IPS DF 6.9 (cell line): Measurements from ENCODE around the gene HMGB2.

Experiments used
- DNase-seq: peaks from one replicate; pipeline ENCODE4 v3.0.0-alpha.2; 2013; ENCODE audit warnings: low read depth, low spot score
- H3K27ac ChIP-seq: one replicate; pipeline ENCODE4 v1.5.1; 2013; ENCODE audit warnings: low read length, control low read depth
- H3K27me3 ChIP-seq: 2 replicates; pipeline ENCODE4 v1.6.1; 2013; ENCODE audit warnings: mild to moderate bottlenecking, low read length; ENCODE audit not compliant: control insufficient read depth, insufficient read depth
- H3K36me3 ChIP-seq: 2 replicates; pipeline ENCODE4 v1.6.1; 2013; ENCODE audit warnings: low read length; ENCODE audit not compliant: control insufficient read depth, insufficient read depth
- H3K4me1 ChIP-seq: 2 replicates; pipeline ENCODE4 v1.6.1; 2013; ENCODE audit warnings: low read length; ENCODE audit not compliant: control insufficient read depth, insufficient read depth
- H3K4me3 ChIP-seq: 2 replicates; pipeline ENCODE4 v1.5.1; 2013; ENCODE audit warnings: mild to moderate bottlenecking, low read length
- H3K9me3 ChIP-seq: 2 replicates; pipeline ENCODE4 v1.6.1; 2013; ENCODE audit warnings: low read length, inconsistent platforms; ENCODE audit not compliant: control insufficient read depth, insufficient read depth
- WGBS: extraction: QIAGEN DNeasy Blood & Tissue Kit; methylation state at CpG from one replicate; pipeline ENCODE4 v1.1.7; 2013; ENCODE audit warnings: mixed read lengths, missing lambda C conversion rate; ENCODE audit not compliant: insufficient read length, insufficient coverage; 5-methylcytosine and 5-hydroxymethylcytosine counted together

Gene HMGB2

DNA sequence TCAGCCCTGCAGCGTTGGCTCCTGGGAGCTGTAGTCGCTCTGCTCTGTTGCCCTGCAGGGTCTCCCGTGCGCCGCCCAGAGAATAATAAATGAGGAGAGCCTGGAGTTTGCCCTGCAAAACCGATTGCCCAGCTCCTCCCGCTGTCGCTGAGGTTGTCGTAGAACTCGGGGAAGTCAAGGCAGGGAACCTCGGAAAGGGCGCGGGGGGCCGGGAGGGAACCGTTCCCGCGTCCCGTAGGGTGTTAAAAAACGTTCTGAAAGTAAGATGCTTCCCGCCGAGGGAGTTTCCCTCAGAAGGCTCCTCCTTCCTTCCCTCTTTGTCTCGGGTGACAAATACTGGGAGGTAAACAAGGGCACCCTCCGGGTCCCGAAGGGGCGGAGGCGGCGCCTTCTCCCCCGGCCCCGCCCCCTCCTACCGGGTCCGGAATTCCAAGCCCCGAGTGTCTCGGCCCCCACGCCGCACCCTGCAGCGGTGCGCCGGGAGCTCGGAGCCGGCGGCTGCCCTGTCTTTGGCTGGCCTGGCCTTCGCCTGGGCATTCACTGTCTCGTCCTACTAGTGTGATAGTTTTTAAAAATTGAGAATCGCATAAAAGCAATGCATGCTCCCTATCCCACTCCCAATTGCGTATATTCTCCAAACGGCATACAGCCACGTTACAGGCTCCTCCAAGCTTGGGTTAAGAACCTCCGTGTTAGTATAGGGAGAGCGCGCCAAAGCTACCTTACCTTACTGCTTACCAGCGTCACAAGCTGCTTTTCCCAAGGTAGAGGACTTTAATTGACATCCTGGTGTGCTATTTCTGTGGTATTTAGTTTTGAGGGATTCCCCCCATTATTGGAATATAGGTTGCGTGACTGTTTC lies 964 bp upstream of the HMGB2 start:
- Histone ChIP-seq H3K9me3 (no peaks in the 10 kb centered on the region), H3K4me1 (no peaks in the 10 kb centered on the region), H3K4me3 (peak overlapping the region; percentile 56; the same call in 1 of the 2 replicates), H3K27ac (no peak overlapping the region), H3K36me3 (peaks cover 4% of the 10 kb centered on the region; the same call in 1 of the 2 replicates), H3K27me3 (no peaks in the 10 kb centered on the region)
- peak; percentile 73 for DNase-seq
- no CpG with 5 or more reads among the region's 52 CpGs for WGBS

DNA sequence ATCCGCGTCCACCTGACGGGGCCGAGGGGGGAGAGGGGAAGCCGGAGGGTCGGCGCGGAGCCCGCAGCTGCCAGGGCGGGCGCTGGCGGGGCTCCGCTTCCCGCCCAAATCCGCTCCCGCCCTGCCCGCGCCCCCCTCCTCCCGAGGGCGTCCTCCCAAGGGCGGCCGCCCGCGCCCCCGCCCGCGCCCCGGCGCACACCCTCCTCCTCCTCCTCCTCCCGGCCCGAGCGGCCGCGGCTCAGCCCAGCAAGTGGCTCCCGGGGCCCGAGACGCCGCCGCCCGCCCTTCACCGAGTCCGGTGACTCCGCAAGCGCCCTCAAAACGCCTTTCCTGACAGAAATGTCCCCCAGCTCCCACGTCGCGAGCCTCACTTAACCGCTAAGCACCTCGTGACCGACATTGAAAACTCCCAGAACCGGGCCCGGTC lies 487 bp downstream of the HMGB2 start:
- peak overlapping the region; percentile 88 for H3K4me3 ChIP-seq
- H3K4me1 ChIP-seq, result no peaks in the 10 kb centered on the region
- peaks cover 4% of the 10 kb centered on the region; the same call in 1 of the 2 replicates for H3K36me3 ChIP-seq
- no peak overlapping the region for H3K27ac ChIP-seq
- no peaks in the 10 kb centered on the region for H3K27me3 ChIP-seq
- DNase-seq, result no peak
- H3K9me3 ChIP-seq, result no peaks in the 10 kb centered on the region
- no CpG with 5 or more reads among the region's 53 CpGs for WGBS

DNA sequence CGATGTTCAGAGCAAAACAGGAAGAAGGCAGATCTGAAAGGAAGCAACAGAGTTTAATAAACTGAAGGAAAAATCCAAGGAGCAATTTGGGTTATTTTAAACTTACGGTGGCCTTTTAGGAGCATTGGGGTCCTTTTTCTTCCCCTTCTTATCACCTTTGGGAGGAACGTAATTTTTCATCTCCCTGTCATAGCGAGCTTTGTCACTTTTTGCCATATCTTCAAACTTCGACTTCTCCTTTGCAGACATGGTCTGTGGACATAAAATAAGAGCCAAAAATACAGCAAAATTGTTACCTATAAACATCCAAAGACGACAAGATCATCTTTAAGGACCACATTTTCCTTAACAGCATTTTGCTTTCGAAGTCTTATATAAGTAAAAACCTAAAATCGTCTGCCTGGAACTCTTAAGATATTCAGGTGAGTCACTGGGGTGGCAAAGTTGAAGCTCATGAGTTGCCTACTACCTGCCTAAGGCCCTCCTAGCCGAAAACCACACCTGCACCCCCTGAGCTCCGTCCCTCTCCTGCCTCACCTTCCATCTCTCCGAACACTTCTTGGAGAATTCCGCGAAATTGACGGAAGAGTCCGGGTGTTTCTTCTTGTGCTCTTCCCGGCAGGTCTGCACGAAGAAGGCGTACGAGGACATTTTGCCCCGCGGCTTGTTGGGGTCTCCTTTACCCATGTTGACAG lies 1.0 kb downstream of the HMGB2 start:
- no CpG with 5 or more reads among the region's 21 CpGs for WGBS
- Histone ChIP-seq H3K36me3 (peaks cover 7% of the 10 kb centered on the region; the same call in 1 of the 2 replicates), H3K27ac (no peak overlapping the region)

DNA sequence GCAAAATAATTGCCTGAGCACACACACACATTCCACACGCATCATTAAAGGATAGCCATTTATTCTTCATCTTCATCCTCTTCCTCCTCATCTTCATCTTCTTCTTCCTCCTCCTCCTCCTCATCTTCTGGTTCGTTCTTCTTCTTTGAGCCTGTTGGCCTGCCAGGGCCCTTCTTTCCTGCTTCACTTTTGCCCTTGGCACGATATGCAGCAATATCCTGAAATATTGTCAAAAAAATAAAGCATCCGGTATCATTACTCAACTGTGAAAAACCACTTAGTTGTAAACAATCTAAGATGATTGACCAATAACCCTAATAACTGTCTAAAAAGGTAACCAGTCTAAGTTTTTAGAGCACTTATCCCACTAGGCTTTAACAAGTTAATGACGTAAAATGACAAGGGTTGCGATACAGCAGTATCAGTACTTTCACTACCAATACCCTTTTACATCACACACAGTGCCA lies 2.1 kb downstream of the HMGB2 start:
- Histone ChIP-seq H3K36me3 (peaks cover 7% of the 10 kb centered on the region; the same call in 1 of the 2 replicates), H3K4me3 (no peak overlapping the region), H3K4me1 (no peaks in the 10 kb centered on the region), H3K27ac (no peak overlapping the region), H3K27me3 (no peaks in the 10 kb centered on the region), H3K9me3 (no peaks in the 10 kb centered on the region)
- no peak for DNase-seq
- WGBS, result 100% methylated on average over 1 of the region's 6 CpGs

More for the DNA sequence above, 1.0 kb downstream of the HMGB2 start:
- peak overlapping the region; percentile 88 for H3K4me3 ChIP-seq
- no peaks in the 10 kb centered on the region for H3K27me3 ChIP-seq
- no peaks in the 10 kb centered on the region for H3K9me3 ChIP-seq
- no peaks in the 10 kb centered on the region for H3K4me1 ChIP-seq
- DNase-seq, result no peak

DNA sequence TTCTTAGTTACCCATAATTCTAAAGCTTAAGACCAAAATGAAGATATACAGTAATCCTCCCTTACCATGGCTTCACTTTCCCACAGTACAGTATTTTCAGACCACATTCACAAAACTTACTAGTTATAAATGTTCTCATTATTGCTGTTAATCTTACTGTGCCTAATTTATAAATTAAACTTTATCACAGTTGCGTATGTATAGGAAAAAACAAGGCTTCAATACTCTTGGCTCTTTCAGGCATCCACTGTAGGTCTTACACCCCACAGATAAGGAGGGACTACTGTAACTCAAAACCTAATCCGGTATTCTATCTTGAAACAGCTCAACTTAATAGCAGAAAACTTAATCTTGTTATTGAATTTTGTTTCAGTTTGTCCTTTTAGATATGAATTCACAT lies 3.6 kb downstream of the HMGB2 start:
- no peaks in the 10 kb centered on the region for H3K27me3 ChIP-seq
- H3K4me1 ChIP-seq, result no peaks in the 10 kb centered on the region
- no CpG with 5 or more reads among the region's 2 CpGs for WGBS
- no peak overlapping the region for H3K27ac ChIP-seq
- H3K4me3 ChIP-seq, result no peak overlapping the region
- DNase-seq, result no peak
- no peaks in the 10 kb centered on the region for H3K9me3 ChIP-seq
- peaks cover 7% of the 10 kb centered on the region; the same call in 1 of the 2 replicates for H3K36me3 ChIP-seq

DNA sequence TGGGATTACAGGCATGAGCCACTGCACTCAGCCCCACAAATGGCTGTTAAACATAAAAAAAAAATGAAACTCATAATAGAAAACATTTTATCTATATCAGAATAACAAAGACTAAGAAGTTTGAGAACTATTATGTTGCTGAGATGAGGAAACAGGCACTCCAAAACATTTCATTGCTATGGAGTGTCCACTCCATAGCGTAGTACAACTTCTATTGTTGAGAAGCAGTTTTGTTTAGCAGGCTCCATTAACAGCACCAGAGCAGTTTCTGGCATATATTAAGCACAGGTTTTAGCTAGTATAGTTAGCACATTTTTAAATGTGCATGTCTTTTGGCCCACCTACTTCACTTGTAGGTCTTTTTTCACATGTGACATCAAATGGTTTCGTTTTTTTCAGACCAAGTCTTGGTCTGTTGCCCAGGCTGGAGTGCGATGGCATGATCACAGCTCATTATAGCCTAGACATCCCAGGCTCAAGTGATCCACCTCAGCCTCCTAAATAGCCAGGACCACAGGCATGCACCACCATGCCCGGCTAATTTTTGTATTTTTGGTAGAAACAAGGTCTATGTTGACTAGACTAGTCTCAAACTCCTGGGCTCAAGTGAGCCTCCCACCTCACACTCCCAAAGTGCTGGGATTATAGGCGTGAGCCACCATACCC lies 5.8 kb downstream of the HMGB2 start:
- Histone ChIP-seq H3K27me3 (no peaks in the 10 kb centered on the region), H3K27ac (no peak overlapping the region), H3K4me3 (no peak overlapping the region), H3K36me3 (peaks cover 7% of the 10 kb centered on the region; the same call in 1 of the 2 replicates), H3K4me1 (no peaks in the 10 kb centered on the region), H3K9me3 (no peaks in the 10 kb centered on the region)
- no peak for DNase-seq
- WGBS, result no CpG with 5 or more reads among the region's 5 CpGs

DNA sequence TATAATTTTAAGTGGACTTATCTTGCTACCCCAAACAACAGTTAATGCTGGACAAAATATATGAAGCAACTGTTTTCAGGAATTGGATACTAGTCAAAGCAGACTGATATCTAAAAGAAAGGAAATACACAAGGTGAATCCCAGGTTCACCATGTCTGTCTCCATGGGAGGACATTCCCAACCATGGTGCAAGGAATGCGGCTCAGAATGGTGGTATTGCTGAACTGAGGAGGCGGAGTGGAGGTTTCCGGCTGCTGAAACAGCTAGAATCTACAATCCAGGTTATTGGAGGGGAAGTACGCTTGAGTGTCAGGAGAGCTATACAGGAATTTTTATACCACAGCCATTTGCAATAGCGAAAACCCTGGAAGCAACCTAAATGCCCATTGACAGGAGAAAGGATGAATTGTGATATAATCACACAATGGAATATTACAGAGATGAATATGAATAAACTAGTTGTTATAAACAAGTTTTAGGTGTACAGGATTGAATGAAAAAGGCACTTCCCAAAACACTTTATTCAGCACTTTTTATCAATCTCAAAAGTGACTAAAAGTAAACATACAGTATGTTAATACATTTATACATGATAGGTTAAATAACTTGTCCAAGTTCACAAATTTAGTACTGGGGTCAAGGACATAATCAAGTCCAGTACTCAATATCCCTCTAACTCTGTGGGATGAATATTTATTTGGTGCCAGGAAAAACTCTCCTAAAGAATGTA lies 9.0 kb downstream of the HMGB2 start:
- whole genome bisulfite sequencing, result no CpG with 5 or more reads among the region's 5 CpGs
- Histone ChIP-seq H3K27ac (no peak overlapping the region), H3K4me3 (no peak overlapping the region), H3K9me3 (no peaks in the 10 kb centered on the region), H3K36me3 (peaks cover 2% of the 10 kb centered on the region; the same call in 1 of the 2 replicates), H3K27me3 (no peaks in the 10 kb centered on the region), H3K4me1 (no peaks in the 10 kb centered on the region)
- no peak for DNase-seq

DNA sequence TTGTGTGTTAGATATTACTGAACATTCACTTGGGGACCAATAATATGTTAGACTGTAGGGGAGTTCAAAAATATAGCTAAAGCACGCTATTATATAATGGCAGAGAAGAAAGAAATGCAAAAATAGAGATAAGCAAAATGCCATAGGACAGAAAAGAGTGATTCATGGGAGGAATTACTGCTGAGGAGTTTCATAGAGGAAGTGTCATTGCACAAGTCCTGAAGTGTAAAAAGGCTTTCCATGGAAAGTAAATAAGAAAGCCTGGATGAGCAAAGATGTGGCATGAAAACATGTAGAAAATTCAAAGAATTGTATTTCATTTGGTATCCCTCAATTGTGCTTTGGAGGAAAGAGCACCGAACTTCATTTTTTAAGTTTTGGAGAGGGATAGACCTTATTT lies 14.5 kb downstream of the HMGB2 start:
- H3K4me1 ChIP-seq, result no peaks in the 10 kb centered on the region; the same call in 1 of the 2 replicates
- no peak for DNase-seq
- H3K9me3 ChIP-seq, result no peaks in the 10 kb centered on the region
- no peak overlapping the region for H3K4me3 ChIP-seq
- no peak overlapping the region for H3K27ac ChIP-seq
- no CpG with 5 or more reads among the region's 2 CpGs for WGBS
- peaks cover 4% of the 10 kb centered on the region; the same call in 1 of the 2 replicates for H3K36me3 ChIP-seq
- no peaks in the 10 kb centered on the region for H3K27me3 ChIP-seq

DNA sequence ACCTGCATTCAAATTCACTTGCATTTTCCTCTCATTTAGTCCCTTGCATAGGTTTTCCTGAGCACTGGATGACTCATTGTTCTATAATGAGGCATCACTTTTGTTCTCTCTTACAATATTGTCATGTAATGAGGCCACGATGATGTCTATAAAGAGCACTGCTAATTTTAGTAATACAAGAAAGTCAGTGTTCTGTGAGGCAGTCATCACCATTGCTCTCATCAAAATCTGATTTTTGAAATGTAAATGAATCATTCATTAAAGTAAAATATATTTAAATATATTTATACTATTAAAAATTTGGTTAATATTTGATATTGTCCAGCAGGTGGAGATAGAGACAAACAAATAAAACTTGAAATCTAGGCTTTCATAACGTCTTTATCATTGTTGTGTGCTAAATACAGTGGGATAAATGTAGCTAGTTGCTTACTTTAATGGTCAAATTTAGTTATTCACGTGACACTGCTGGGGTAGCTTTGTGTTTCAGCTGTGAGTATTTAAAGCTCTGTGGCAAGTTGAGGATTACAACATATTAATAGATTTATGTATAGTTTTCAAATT lies 15.4 kb downstream of the HMGB2 start:
- Histone ChIP-seq H3K27ac (no peak overlapping the region), H3K4me1 (no peaks in the 10 kb centered on the region; the same call in 1 of the 2 replicates), H3K27me3 (no peaks in the 10 kb centered on the region), H3K9me3 (no peaks in the 10 kb centered on the region), H3K36me3 (peaks cover 4% of the 10 kb centered on the region; the same call in 1 of the 2 replicates), H3K4me3 (no peak overlapping the region)
- no CpG with 5 or more reads among the region's 3 CpGs for WGBS
- no peak for DNase-seq
